DND-41 (cell line): Measurements from ENCODE around the gene CXCR3.

Source experiments
- ATAC-seq: fragments of 200-7000 bp; cut with Tn5 transposase; 3 replicates; pipeline ENCODE4 v1.9.1; 2021; ENCODE audit warnings: low read depth; ENCODE audit not compliant: insufficient read depth
- DNase-seq: peaks from one replicate; pipeline ENCODE4 v3.0.0-alpha.2; 2020
- H2AFZ ChIP-seq: 2 replicates; pipeline ENCODE4 v1.6.0; 2012; ENCODE audit warnings: low read depth, low read length
- H3K27ac ChIP-seq: 2 replicates; pipeline ENCODE4 v1.5.1; 2012; ENCODE audit warnings: low read length, inconsistent platforms
- H3K27me3 ChIP-seq: fragments of 200-600 bp; sonication (generic); 2 replicates; pipeline ENCODE4 v1.6.0; 2012; ENCODE audit warnings: low read length, mild to moderate bottlenecking, inconsistent platforms; ENCODE audit not compliant: insufficient read depth, poor library complexity
- H3K36me3 ChIP-seq: 2 replicates; pipeline ENCODE4 v1.5.1; 2012; ENCODE audit warnings: low read length, inconsistent platforms; ENCODE audit not compliant: insufficient read depth
- H3K4me1 ChIP-seq: 2 replicates; pipeline ENCODE4 v1.5.1; 2012; ENCODE audit warnings: mild to moderate bottlenecking, low read length; ENCODE audit not compliant: insufficient read depth
- H3K4me2 ChIP-seq: 2 replicates; pipeline ENCODE4 v1.6.0; 2012; ENCODE audit warnings: mild to moderate bottlenecking, moderate library complexity, low read length, inconsistent platforms; ENCODE audit not compliant: insufficient read depth
- H3K4me3 ChIP-seq, 2 experiments: fragments of 200-600 bp in 1 of 2; shearing (Covaris generic) in 1 of 2; 2 replicates each; pipeline ENCODE4 v1.5.1; 2012 to 2016; ENCODE audit warnings: inconsistent platforms in 2 of 2, low read length in 2 of 2, mild to moderate bottlenecking in 2 of 2, low read depth in 1 of 2, moderate library complexity in 1 of 2
- H3K79me2 ChIP-seq: 2 replicates; pipeline ENCODE4 v1.6.0; 2012; ENCODE audit warnings: low read length, inconsistent platforms; ENCODE audit not compliant: insufficient read depth
- H3K9ac ChIP-seq: 2 replicates; pipeline ENCODE4 v1.6.0; 2012; ENCODE audit warnings: low read depth, mild to moderate bottlenecking, inconsistent platforms, low read length, moderate library complexity
- H3K9me3 ChIP-seq: 2 replicates; pipeline ENCODE4 v1.5.1; 2012; ENCODE audit warnings: low read length, moderate library complexity, mild to moderate bottlenecking, inconsistent platforms; ENCODE audit not compliant: insufficient read depth, severe bottlenecking
- H4K20me1 ChIP-seq: 2 replicates; pipeline ENCODE4 v1.6.0; 2012; ENCODE audit warnings: low read length; ENCODE audit not compliant: insufficient read depth
- CTCF ChIP-seq: IDR thresholded peaks from 2 replicates; pipeline ENCODE4 v1.5.1; 2012; ENCODE audit warnings: borderline replicate concordance, low read length, moderate library complexity, mild to moderate bottlenecking; ENCODE audit not compliant: poor library complexity, severe bottlenecking; ENCODE audit errors: extremely low read depth
- EZH2 ChIP-seq: IDR thresholded peaks from 3 replicates; pipeline ENCODE4 v1.6.1; 2012; ENCODE audit warnings: borderline replicate concordance, low read depth, mild to moderate bottlenecking, moderate library complexity, low read length, inconsistent platforms; ENCODE audit not compliant: severe bottlenecking

Gene CXCR3

DNA sequence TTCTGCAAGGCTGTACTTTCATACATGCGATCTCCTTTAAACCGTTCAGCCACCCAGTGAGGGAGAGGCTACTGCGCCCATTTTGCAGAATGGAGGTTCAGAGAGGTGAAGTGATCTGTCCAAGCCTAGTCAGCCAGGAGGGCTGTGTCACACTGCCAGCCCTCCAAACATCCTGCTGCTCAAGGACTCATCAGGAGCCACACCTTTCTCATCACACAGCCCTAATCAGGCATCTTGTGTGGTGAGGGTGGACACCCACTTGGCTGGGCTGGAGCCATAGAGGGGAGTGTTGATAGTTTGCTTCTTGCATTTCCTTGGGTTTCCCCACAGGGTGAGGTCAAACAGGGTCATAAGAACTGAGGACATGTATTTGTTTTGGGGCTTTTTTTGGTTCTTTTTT lies 5.4 kb upstream of the CXCR3 start:
- DNase-seq (no peak), ATAC-seq (no peak)
- Histone ChIP-seq H3K79me2 (no peaks in the 10 kb centered on the region), H3K27me3 (no peaks in the 10 kb centered on the region), H3K4me1 (peaks cover 21% of the 10 kb centered on the region), H3K4me2 (no peak overlapping the region), H3K36me3 (no peaks in the 10 kb centered on the region), H2AFZ (no peak overlapping the region), H4K20me1 (0 out of 2 replicates have a peak, but pooled peaks cover 2% of the 10 kb centered on the region), H3K9me3 (no peaks in the 10 kb centered on the region), H3K4me3 (no peak overlapping the region), H3K27ac (no peak overlapping the region), H3K9ac (no peak overlapping the region)
- TF ChIP-seq CTCF (no peak), EZH2 (no peak)

DNA sequence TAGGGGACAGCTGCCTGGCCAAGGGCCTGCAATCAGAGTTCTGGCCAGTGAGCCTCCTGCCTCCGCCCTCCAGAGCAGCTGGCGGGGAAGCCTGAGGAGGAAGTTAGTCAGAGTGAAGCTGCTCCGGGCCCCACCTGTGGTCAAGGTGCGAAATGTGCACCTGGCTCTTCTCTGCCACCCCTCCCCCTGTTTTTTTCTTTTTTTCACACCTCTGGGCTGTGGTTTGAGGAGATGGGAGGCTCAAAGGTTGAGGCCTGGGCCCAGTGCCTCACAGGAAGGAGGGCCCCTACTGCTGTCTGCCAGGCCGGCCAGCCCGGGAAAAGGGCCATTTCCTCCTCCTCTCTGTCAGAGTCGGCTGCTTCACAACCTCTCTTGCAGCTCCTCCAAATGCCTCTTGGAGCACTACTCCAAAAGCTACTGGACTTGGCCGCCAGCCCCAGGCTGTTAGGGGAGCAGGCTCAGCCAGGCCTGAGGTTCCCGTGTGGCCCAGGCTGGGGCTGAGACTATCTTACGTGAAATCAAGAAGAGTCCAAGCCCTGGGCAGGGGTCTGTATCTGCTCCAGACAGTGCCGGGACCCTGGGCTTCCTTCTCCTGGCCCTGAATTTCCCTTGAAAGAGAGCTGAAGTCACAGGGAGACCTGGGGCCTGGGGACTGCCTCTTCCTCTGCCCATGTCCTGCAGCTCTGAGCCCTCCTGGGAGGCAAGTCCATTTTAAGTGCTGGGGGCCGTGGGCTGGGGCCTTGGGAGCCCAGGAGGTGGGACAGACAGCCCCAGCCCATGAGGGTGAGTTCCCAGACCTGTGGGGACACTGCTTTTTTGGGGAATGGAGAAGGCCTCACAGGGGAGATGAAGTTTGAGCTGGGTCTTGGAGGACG lies 4.5 kb upstream of the CXCR3 start:
- H3K4me1 ChIP-seq = peaks cover 30% of the 10 kb centered on the region
- H3K9me3 ChIP-seq = no peaks in the 10 kb centered on the region
- H3K79me2 ChIP-seq = no peaks in the 10 kb centered on the region
- no peak overlapping the region for H3K4me3 ChIP-seq
- no peak overlapping the region for H3K4me2 ChIP-seq
- H3K36me3 ChIP-seq = no peaks in the 10 kb centered on the region
- TF ChIP-seq EZH2 (no peak), CTCF (no peak)
- peak; percentile 67 for ATAC-seq
- no peak overlapping the region for H2AFZ ChIP-seq
- H3K27me3 ChIP-seq = no peaks in the 10 kb centered on the region
- H3K9ac ChIP-seq = no peak overlapping the region
- peak; percentile 72 for DNase-seq
- no peak overlapping the region for H3K27ac ChIP-seq
- 0 out of 2 replicates have a peak, but pooled peaks cover 3% of the 10 kb centered on the region for H4K20me1 ChIP-seq

- Histone ChIP-seq H3K36me3 (no peaks in the 10 kb centered on the region), H3K4me1 (peaks cover 33% of the 10 kb centered on the region), H3K9me3 (no peaks in the 10 kb centered on the region), H3K27ac (no peak overlapping the region), H3K9ac (no peak overlapping the region), H3K4me2 (no peak overlapping the region), H4K20me1 (0 out of 2 replicates have a peak, but pooled peaks cover 3% of the 10 kb centered on the region), H3K4me3 (no peak overlapping the region), H2AFZ (no peak overlapping the region), H3K79me2 (no peaks in the 10 kb centered on the region), H3K27me3 (no peaks in the 10 kb centered on the region)
- DNase-seq (no peak), ATAC-seq (no peak)
- TF ChIP-seq EZH2 (no peak), CTCF (no peak)
These were observed 3.8 kb upstream of the CXCR3 start for GRCh38 chrX:71622032-71622575.
